ENCODE results near the gene IRAG1. TPM values are rescaled to one million over a fixed set of nuclear protein-coding genes. Genes with fewer than 3 reads are reported as not detected.

IRAG1 gene
- total RNA-seq, 1 donor from 2014 or later = 24.8 TPM

- no peak for DNase-seq (ENCODE audit: low spot score)
Measured at GRCh38 chr11:10669258-10670033, 24.1 kb downstream of the IRAG1 start.

- DNase-seq (ENCODE audit: low spot score) = no peak
Measured at GRCh38 chr11:10667521-10667885, 26.1 kb downstream of the IRAG1 start.

DNA sequence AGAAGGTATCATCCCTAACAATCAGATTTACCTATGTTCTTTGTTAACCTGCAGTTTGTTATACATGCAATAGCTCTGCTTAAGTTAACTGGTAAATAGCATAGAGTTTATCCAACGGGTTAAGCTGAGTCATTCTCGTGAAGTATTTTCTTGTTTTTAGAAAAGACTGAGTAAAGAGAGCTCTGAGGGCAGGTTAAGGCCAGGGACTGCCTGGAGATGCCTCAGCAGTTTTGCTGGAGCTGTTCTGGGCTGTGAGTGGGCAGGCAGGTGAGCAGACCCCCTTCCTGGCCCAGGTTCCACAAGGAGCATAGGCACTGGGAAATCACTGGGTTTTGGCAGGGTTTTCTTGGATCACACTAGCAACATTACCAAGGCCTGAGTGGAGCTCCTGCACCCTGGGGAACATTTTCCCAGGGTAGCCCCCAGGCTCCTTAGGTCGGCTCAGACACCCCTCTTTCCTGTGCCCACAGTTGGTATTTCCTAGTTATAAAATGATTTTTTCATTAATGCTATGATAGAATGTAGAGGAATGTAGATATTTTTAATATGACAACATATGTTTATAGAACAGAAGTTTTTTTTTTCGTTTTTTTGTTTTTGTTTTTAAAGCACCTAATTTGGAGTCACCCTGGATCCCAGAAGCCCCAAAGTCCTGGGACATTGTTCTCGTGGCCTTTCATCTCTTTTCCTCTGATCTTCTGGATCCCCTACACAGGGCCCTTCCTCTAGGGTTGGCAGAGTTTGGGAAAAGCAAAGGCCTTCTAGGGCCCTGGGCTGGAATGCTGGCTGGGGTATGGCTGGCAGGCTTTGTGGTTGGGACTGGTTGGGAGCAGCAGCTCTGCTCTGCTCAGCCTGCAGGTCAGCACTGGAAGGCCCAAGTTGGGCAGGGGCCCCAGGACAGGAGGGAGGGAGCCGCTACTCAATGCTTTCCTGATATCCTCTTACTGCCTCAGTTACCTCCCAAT, 26.7 kb downstream of the IRAG1 start:
- DNase-seq (ENCODE audit: low spot score) = no peak

DNA sequence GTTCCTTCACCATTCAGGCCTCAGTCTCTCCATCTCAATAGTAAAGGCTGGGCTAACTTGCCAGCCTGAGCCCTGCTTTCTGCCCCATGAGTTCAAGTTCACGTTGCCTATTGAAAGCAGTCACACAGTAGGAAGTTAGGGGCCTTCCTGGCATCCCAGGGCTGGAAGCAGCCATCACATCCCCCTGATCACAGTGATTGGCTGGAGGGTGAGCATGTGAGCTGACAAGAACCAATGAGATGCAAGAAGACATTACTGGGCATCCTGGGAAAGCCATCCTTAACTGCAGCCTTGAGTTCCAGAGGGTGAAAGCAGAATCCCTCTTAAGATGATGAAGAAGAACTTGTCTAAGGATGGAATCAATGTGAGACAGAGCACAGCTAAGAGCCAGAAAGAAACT, 29.1 kb downstream of the IRAG1 start:
- no peak for DNase-seq (ENCODE audit: low spot score)

DNA sequence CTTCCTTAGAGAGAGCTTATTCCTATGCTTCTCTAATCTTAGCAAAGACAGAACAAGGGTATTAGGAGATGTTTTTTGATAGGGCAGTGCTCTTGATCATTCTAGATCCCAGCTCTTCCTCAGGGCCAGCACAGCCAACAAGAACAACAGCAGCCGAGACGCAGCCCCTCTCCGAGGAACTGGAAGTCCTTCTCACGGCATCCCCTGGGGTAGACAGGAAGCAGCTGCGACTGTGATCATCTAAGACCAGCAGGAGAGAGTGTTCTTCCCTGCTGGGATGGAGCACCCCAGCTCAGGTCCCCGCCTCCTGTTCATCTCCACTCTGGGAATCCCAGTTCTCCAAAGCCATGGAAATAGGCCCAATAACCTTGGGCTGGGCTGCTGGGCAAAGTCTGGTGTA, 29.6 kb downstream of the IRAG1 start:
- no peak for DNase-seq (ENCODE audit: low spot score)

DNA sequence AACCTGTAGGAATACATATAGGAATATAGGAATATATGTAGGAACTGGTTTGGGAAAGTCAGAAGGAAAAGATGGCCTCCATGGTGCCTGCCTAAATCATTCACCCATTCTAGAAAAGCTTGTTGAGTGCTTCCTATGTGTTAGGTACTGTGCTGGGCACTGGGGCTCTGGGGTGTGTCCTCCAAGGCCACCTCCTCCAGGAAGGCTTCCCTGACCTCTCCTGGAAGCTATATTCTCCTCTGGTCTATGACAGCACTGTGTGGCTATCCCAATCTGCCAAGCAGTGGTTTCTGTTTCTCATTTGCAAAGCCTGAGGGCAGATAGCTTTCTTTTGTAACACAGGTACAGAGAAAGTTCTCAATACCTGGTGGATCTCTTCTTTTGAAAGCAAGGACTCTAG, 30.2 kb downstream of the IRAG1 start:
- DNase-seq (ENCODE audit: low spot score) = no peak

- DNase-seq (ENCODE audit: low spot score) = no peak
Measured at GRCh38 chr11:10660323-10660722, 33.2 kb downstream of the IRAG1 start.

- DNase-seq (ENCODE audit: low spot score) = no peak
Measured at GRCh38 chr11:10659339-10660216, 34.0 kb downstream of the IRAG1 start.

GRCh38 chr11:10658621-10659338, 34.8 kb downstream of the IRAG1 start:
- no peak for DNase-seq (ENCODE audit: low spot score)

DNA sequence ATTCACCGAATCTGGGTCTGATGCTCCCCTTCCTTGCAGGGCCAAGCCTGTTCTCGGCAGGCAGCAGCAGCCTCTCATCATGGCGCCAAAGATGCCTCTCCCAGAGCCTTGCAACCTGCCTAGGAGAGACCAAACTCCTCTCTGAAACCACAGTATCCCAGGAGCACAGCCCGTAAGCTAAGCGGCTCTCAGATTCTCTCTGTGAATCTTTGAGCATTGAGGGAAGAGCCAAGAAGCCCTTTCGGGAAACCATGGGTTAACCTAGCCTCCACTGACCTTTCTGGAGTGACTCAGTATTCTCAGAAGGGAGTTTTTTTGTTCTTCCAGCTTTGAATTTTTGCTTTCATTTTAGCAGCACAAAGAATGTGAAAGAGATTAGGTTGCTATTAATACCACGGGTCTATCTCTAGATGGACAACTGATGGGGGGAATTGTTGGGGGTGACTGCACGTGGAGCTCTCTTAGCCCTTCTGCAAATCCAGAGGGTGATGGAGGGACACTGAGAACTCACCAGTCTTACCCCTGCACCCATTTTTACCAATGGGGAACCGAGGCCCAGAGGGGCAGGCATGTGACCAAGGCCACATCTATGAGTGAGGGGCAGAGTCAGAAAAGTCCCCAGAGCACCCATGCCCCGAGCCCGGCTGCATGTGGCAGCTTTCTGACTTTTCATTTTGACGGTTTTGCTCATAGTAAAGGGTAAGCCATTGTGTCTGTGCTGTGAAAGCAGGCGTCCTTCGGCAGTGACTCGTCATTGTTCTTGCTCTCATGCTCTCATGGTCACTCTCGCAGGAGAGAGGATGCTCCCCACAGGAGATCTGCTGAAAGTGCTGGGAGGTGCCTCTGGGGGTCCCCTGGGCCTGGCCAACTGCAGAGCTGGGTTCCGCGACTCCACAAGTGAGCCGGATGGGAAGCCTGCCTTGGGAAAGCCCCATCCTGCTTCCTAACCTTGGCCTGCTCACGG, 36.0 kb downstream of the IRAG1 start:
- no peak for DNase-seq (ENCODE audit: low spot score)

- DNase-seq (ENCODE audit: low spot score) = no peak
Measured at GRCh38 chr11:10655943-10656576, 37.5 kb downstream of the IRAG1 start.

- DNase-seq (ENCODE audit: low spot score) = no peak
Measured at GRCh38 chr11:10655227-10655626, 38.3 kb downstream of the IRAG1 start.

GRCh38 chr11:10654811-10655150, 38.8 kb downstream of the IRAG1 start:
- no peak for DNase-seq (ENCODE audit: low spot score)

- no peak for DNase-seq (ENCODE audit: low spot score)
Measured at GRCh38 chr11:10653946-10654810, 39.4 kb downstream of the IRAG1 start.

DNA sequence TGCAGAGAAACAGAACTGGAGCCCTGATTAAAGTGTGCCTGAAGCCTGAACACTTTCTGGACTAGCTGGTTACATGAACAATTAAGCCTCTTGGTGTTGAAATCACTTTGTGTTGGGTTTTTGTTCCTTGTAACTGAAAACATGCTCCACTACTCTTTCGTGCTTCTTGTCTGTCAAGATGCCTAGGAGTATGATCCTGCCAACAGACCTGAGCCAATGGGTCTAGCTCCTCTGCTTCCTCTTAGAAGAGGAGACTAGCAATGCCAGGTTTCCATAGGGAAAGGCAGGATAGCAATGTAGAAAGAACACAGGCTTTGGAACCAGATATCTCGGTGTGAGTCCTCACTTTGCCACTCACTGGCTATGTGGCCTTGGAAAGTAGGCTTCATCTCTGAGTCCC, 40.3 kb downstream of the IRAG1 start:
- no peak for DNase-seq (ENCODE audit: low spot score)

GRCh38 chr11:10651656-10652361, 41.7 kb downstream of the IRAG1 start:
- no peak for DNase-seq (ENCODE audit: low spot score)

DNA sequence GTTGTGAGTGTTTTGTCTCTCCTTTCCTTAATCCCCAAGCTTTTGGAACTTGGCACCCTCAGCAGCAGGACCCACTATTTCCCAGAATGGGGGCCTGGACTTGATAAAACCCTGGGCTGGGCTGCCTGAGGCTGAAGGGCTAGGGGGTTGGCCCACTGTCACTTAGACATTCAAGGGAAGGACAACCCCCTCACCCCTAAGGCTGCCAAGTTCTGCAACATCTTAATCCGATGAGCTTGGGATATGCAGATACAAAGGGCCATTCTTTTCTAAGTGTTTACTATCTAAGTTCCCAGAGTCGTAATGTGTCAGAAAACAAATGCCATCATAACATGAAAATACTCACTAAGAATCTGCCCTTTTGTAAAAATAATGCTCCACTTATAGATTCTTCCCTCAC, 42.9 kb downstream of the IRAG1 start:
- DNase-seq (ENCODE audit: low spot score) = no peak

DNA sequence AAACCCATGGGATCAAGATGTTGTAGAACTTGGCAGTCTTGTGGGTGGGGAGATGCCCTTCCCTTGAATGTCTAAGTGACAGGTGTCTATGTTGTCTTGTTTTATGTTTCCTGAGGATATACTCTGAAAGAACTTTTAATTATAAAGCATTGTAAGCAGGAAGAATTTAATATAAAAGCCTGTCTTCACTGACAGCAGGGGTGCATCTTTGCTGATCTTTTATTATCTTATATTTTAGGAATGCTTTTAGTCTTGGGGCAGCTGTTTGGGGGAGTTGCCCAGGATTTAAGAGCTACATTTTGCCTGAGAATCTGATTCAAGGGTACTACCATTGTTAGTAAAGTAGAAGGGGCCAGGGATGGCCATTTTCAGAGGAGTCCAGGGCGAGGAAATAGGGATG, 43.4 kb downstream of the IRAG1 start:
- no peak for DNase-seq (ENCODE audit: low spot score)
